Upper lobe of right lung (tissue), 1 donor: ENCODE measurements around the gene INPP4B. TPM values are rescaled to one million over a fixed set of nuclear protein-coding genes. Genes with fewer than 3 reads are reported as not detected.

Experiments
- ATAC-seq: fragments of 200-7000 bp; cut with Tn5 transposase; one replicate; pipeline ENCODE4 v1.9.1; 2020; ENCODE audit warnings: mild to moderate bottlenecking, moderate library complexity
- DNase-seq: peaks from one replicate; pipeline ENCODE4 v3.0.0-alpha.2; 2020
- H3K27ac ChIP-seq: fragments of 200-600 bp; one replicate; pipeline ENCODE4 v1.8.0; 2022
- H3K27me3 ChIP-seq: fragments of 200-600 bp; one replicate; pipeline ENCODE4 v1.8.0; 2022; ENCODE audit warnings: mild to moderate bottlenecking
- H3K36me3 ChIP-seq: fragments of 200-600 bp; one replicate; pipeline ENCODE4 v1.8.0; 2022
- H3K4me1 ChIP-seq: fragments of 200-600 bp; one replicate; pipeline ENCODE4 v1.8.0; 2022
- H3K4me3 ChIP-seq: fragments of 200-600 bp; one replicate; pipeline ENCODE4 v1.8.0; 2022; ENCODE audit warnings: mild to moderate bottlenecking
- H3K9me3 ChIP-seq: fragments of 200-600 bp; one replicate; pipeline ENCODE4 v1.8.0; 2022
- CTCF ChIP-seq: fragments of 200-600 bp; IDR thresholded peaks from one replicate; pipeline ENCODE4 v1.8.0; 2022; ENCODE audit warnings: antibody characterized with exemption
- intact Hi-C: fragments of 100-400 bp; cut with DNase I; formaldehyde crosslinking; loops from one replicate; pipeline ENCODE4 v1.11.0; 2022
- total RNA-seq: library from RNA; stranded (reverse); fragmentation: NEBNext Ultra II Directional; extraction: Animal tissue kit (Norgen Biotek cat#: 25700); gene quantifications from one replicate; pipeline ENCODE4 v1.2.1, GENCODE V29; 2021
- donor health status: DM: no; HTN: yes; CAD: no; lungs with severe emphysema.

INPP4B gene
- total RNA-seq, 1 donor from 2014 or later: 20.7 TPM

GRCh38 chr4:142407596-142407995, 438.5 kb downstream of the INPP4B start:
- H3K9me3 ChIP-seq: no peaks in the 10 kb centered on the region
- DNase-seq (no peak), ATAC-seq (no peak)
- H3K27me3 ChIP-seq: no peaks in the 10 kb centered on the region
- no peak for TF ChIP-seq CTCF
- H3K36me3 ChIP-seq: no peaks in the 10 kb centered on the region
- intact Hi-C loops: no loop called here
- H3K27ac ChIP-seq: no peak overlapping the region
- H3K4me1 ChIP-seq: peaks cover 13% of the 10 kb centered on the region
- H3K4me3 ChIP-seq: no peak overlapping the region

GRCh38 chr4:142406917-142407501, 439.1 kb downstream of the INPP4B start:
- Histone ChIP-seq H3K4me1 (peaks cover 13% of the 10 kb centered on the region), H3K27ac (no peak overlapping the region), H3K36me3 (no peaks in the 10 kb centered on the region), H3K4me3 (no peak overlapping the region), H3K27me3 (no peaks in the 10 kb centered on the region), H3K9me3 (no peaks in the 10 kb centered on the region)
- ATAC-seq (no peak), DNase-seq (no peak)
- no peak for TF ChIP-seq CTCF
- intact Hi-C loops: no loop called here

- ATAC-seq (no peak), DNase-seq (no peak)
- H3K4me1 ChIP-seq: peaks cover 13% of the 10 kb centered on the region
- no peak for TF ChIP-seq CTCF
- H3K36me3 ChIP-seq: no peaks in the 10 kb centered on the region
- intact Hi-C loops: no loop called here
- H3K27ac ChIP-seq: no peak overlapping the region
- H3K9me3 ChIP-seq: no peaks in the 10 kb centered on the region
- no peak overlapping the region for H3K4me3 ChIP-seq
- no peaks in the 10 kb centered on the region for H3K27me3 ChIP-seq
These were observed 439.6 kb downstream of the INPP4B start for GRCh38 chr4:142406499-142406835.

GRCh38 chr4:142405695-142406498, 440.2 kb downstream of the INPP4B start:
- peak overlapping the region; percentile 50 for H3K4me3 ChIP-seq
- ATAC-seq (peak; percentile 19), DNase-seq (no peak)
- H3K4me1 ChIP-seq: peaks cover 13% of the 10 kb centered on the region
- intact Hi-C loops: no loop called here
- H3K9me3 ChIP-seq: no peaks in the 10 kb centered on the region
- peak overlapping the region; percentile 39 for H3K27ac ChIP-seq
- no peak for TF ChIP-seq CTCF
- no peaks in the 10 kb centered on the region for H3K36me3 ChIP-seq
- no peaks in the 10 kb centered on the region for H3K27me3 ChIP-seq

GRCh38 chr4:142405021-142405694, 440.9 kb downstream of the INPP4B start:
- intact Hi-C loops: no loop called here
- H3K36me3 ChIP-seq: no peaks in the 10 kb centered on the region
- H3K27ac ChIP-seq: peak overlapping the region; percentile 39
- peaks cover 13% of the 10 kb centered on the region for H3K4me1 ChIP-seq
- no peaks in the 10 kb centered on the region for H3K27me3 ChIP-seq
- no peaks in the 10 kb centered on the region for H3K9me3 ChIP-seq
- H3K4me3 ChIP-seq: peak overlapping the region; percentile 50
- TF ChIP-seq CTCF: no peak
- DNase-seq: no peak
- ATAC-seq: peak; percentile 75
